ENCODE results near the gene DLG2.

Gene DLG2

GRCh38 chr11:84558085-84558905, 1068.8 kb downstream of the DLG2 start:
- no peak for DNase-seq (ENCODE audit: low read depth)

GRCh38 chr11:84552791-84553190, 1074.4 kb downstream of the DLG2 start:
- no peak for DNase-seq (ENCODE audit: low read depth)

- no peak for DNase-seq (ENCODE audit: low read depth)
Observed at GRCh38 chr11:84549217-84549616, 1077.9 kb downstream of the DLG2 start.

- DNase-seq (ENCODE audit: low read depth), result no peak
Observed at GRCh38 chr11:84544566-84544965, 1082.6 kb downstream of the DLG2 start.

GRCh38 chr11:84543367-84544159, 1083.6 kb downstream of the DLG2 start:
- no peak for DNase-seq (ENCODE audit: low read depth)

- no peak for DNase-seq (ENCODE audit: low read depth)
Observed at GRCh38 chr11:84541731-84542340, 1085.3 kb downstream of the DLG2 start.

- no peak for DNase-seq (ENCODE audit: low read depth)
Observed at GRCh38 chr11:84536456-84536855, 1090.7 kb downstream of the DLG2 start.

- no peak for DNase-seq (ENCODE audit: low read depth)
Observed at GRCh38 chr11:84532364-84532763, 1094.8 kb downstream of the DLG2 start.

GRCh38 chr11:84526250-84526649, 1100.9 kb downstream of the DLG2 start:
- no peak for DNase-seq (ENCODE audit: low read depth)

- DNase-seq (ENCODE audit: low read depth), result no peak
Observed at GRCh38 chr11:84524422-84525051, 1102.6 kb downstream of the DLG2 start.

GRCh38 chr11:84522331-84522730, 1104.8 kb downstream of the DLG2 start:
- no peak for DNase-seq (ENCODE audit: low read depth)

- no peak for DNase-seq (ENCODE audit: low read depth)
Observed at GRCh38 chr11:84518631-84519183, 1108.4 kb downstream of the DLG2 start.

GRCh38 chr11:84514436-84514835, 1112.7 kb downstream of the DLG2 start:
- no peak for DNase-seq (ENCODE audit: low read depth)

- no peak for DNase-seq (ENCODE audit: low read depth)
Observed at GRCh38 chr11:84503503-84503902, 1123.6 kb downstream of the DLG2 start.

GRCh38 chr11:84501750-84502149, 1125.4 kb downstream of the DLG2 start:
- no peak for DNase-seq (ENCODE audit: low read depth)

GRCh38 chr11:84497981-84498411, 1129.1 kb downstream of the DLG2 start:
- no peak for DNase-seq (ENCODE audit: low read depth)

- no peak for DNase-seq (ENCODE audit: low read depth)
Observed at GRCh38 chr11:84497181-84497580, 1130.0 kb downstream of the DLG2 start.

- no peak for DNase-seq (ENCODE audit: low read depth)
Observed at GRCh38 chr11:84496122-84496521, 1131.0 kb downstream of the DLG2 start.

- no peak for DNase-seq (ENCODE audit: low read depth)
Observed at GRCh38 chr11:84480131-84480530, 1147.0 kb downstream of the DLG2 start.

GRCh38 chr11:84476581-84476980, 1150.6 kb downstream of the DLG2 start:
- DNase-seq (ENCODE audit: low read depth), result no peak

GRCh38 chr11:84471501-84471900, 1155.6 kb downstream of the DLG2 start:
- DNase-seq (ENCODE audit: low read depth), result no peak

- DNase-seq (ENCODE audit: low read depth), result no peak
Observed at GRCh38 chr11:84468235-84468634, 1158.9 kb downstream of the DLG2 start.
